C4-2B (cell line): ENCODE data around the gene ZDHHC13.

Source experiments
- H3K27ac ChIP-seq: fragments of 450-650 bp; 2 replicates; pipeline ENCODE4 v1.5.1; 2017
- CTCF ChIP-seq: fragments of 450-650 bp; conservative IDR thresholded peaks from 2 replicates; pipeline ENCODE4 v1.5.1; 2017; ENCODE audit warnings: mild to moderate bottlenecking
- ZFX ChIP-seq: fragments of 450-650 bp; IDR thresholded peaks from 2 replicates; pipeline ENCODE4 v1.6.1; 2017

ZDHHC13 gene

DNA sequence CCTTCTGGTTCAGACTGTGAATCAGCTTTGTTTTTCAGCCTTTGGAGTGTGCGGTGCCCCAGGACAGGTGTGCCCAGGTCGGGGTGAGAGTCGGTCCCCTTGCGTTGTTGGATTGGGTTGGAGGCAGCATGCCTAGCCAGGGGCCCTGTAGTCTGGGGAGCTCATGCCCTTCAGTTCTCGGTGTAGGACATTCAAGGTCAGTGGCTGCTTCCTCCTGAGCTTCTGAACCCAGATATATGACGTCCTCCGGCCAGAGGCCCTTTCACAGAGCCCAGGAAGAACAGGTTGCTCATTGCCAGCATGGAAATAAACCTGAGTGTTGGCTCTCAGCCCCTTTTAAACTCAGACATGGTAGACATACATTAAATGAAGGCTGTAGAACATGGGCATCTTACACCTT is 82.1 kb downstream of the ZDHHC13 start:
- TF ChIP-seq CTCF (no peak), ZFX (no peak)

GRCh38 chr11:19199771-19200170 is 82.8 kb downstream of the ZDHHC13 start:
- TF ChIP-seq CTCF = no peak
- TF ChIP-seq ZFX = no peak
- H3K27ac ChIP-seq = no peak overlapping the region

More for the DNA sequence above, 82.1 kb downstream of the ZDHHC13 start:
- no peak overlapping the region for H3K27ac ChIP-seq

GRCh38 chr11:19200410-19201201 is 83.6 kb downstream of the ZDHHC13 start:
- H3K27ac ChIP-seq = no peak overlapping the region
- TF ChIP-seq CTCF (no peak), ZFX (no peak)

- no peak for TF ChIP-seq CTCF
- no peak for TF ChIP-seq ZFX
- H3K27ac ChIP-seq = no peak within 1 kb of the TSS
Observed at GRCh38 chr11:19201737-19202605, 85.0 kb downstream of the ZDHHC13 start, which contains the start of gene CSRP3. CSRP3 (minus strand) TSS chr11:19201983; CDS start chr11:19192448, 9,535 bp downstream.

DNA sequence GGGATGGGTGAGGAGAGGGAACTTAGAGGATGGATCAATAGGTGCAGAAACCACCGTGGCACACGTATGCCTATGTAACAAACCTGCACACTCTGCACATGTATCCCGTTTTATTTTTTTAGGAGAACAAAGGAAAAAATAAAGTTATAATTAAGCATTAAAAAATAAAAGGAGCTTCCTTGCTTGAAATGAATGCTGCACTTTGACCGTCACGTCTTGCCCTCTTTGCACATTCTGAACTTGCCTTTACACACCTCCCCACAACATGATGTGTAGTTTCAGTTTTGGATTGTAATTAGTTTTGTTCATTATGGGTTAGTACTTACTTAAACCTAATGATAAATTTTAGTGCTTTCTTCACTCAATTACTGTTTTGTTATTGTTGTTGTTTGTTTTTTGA is 87.9 kb downstream of the ZDHHC13 start:
- TF ChIP-seq ZFX = no peak
- no peak for TF ChIP-seq CTCF

GRCh38 chr11:19208181-19208580 is 91.2 kb downstream of the ZDHHC13 start:
- TF ChIP-seq CTCF (no peak), ZFX (no peak)
- no peak overlapping the region for H3K27ac ChIP-seq

More for the DNA sequence above, 87.9 kb downstream of the ZDHHC13 start:
- H3K27ac ChIP-seq = no peak overlapping the region

DNA sequence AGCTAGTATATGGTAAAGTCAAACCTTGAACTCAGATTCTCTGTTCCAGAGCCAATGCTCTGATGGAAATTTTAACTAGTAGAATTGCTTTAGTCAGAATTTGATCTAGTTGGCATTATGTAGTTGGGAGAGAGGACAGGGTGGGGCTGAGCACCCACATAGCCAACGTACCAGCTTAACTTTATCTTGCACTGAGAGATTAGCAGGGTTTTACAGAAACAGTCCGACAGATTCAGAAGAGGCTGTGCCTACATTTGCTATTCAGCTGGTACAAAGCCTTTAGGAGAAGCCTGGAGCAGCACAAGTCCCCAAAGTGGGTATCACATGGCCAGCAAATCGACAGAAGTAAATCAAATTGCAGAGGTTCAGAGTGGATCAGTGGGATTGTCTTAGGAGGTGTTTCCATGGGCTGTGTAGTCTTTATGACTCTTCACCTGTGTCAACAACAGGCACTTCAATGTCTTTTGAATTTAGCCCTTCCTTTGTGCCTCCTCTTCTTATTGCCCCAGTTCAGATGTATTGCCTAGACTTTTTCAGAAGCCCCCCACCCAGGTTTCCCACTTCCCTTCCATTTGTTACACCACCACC is 92.1 kb downstream of the ZDHHC13 start:
- no peak overlapping the region for H3K27ac ChIP-seq
- TF ChIP-seq CTCF (no peak), ZFX (no peak)
